ENCODE results near the gene TRAF3IP3. TPM values are rescaled to one million over a fixed set of nuclear protein-coding genes. Genes with fewer than 3 reads are reported as not detected.

Gene TRAF3IP3
- total and polyA plus RNA-seq, 2 donors from 2014 or later, result 3.6 to 16.4 TPM

- Histone ChIP-seq H3K4me3 (ENCODE audit: low read length in 3 of 3) (peak overlapping the region in 2 of 3 donors; percentile 19 to 30), H3K9ac (ENCODE audit: low read length in 3 of 3) (no peak overlapping the region), H3K9me3 (ENCODE audit: control insufficient read depth in 2 of 3, insufficient read depth in 1 of 3, low read length in 3 of 3) (no peaks in the 10 kb centered on the region), H3K4me1 (ENCODE audit: control insufficient read depth in 2 of 3, insufficient read depth in 2 of 3, low read depth in 1 of 3, low read length in 3 of 3) (peaks cover 0 to 7% (median 0%) of the 10 kb centered on the region in 3 donors), H3K36me3 (ENCODE audit: control insufficient read depth in 2 of 3, insufficient read depth in 3 of 3, low read length in 3 of 3) (no peaks in the 10 kb centered on the region), H3K27me3 (ENCODE audit: control insufficient read depth, insufficient read depth, low read length) (no peaks in the 10 kb centered on the region), H3K27ac (ENCODE audit: low read depth in 2 of 2, low read length in 2 of 2) (no peak overlapping the region)
- FAIRE-seq (no peak), DNase-seq (peak in 2 of 5 donors; percentile 51 to 74)
- TF ChIP-seq CTCF (IDR thresholded peaks at IDR 0.05; ENCODE audit: borderline replicate concordance, extremely low read depth, insufficient read depth), result peak; percentile 49
- intact Hi-C loops (cut with DNase I), result no loop called here
Measured at GRCh38 chr1:209823143-209824041, 67.5 kb downstream of the TRAF3IP3 start.

GRCh38 chr1:209825591-209826434 lies 70.0 kb downstream of the TRAF3IP3 start:
- H3K9me3 ChIP-seq (ENCODE audit: control insufficient read depth in 2 of 3, insufficient read depth in 1 of 3, low read length in 3 of 3), result no peaks in the 10 kb centered on the region
- H3K9ac ChIP-seq (ENCODE audit: low read length in 3 of 3), result no peak overlapping the region
- FAIRE-seq, result no peak

More at GRCh38 chr1:209825591-209826434, 70.0 kb downstream of the TRAF3IP3 start:
- Histone ChIP-seq H3K4me1 (ENCODE audit: control insufficient read depth in 2 of 3, insufficient read depth in 2 of 3, low read depth in 1 of 3, low read length in 3 of 3) (peaks cover 0 to 7% (median 0%) of the 10 kb centered on the region in 3 donors), H3K27ac (ENCODE audit: low read depth in 2 of 2, low read length in 2 of 2) (no peak overlapping the region), H3K27me3 (ENCODE audit: control insufficient read depth, insufficient read depth, low read length) (no peaks in the 10 kb centered on the region), H3K4me3 (ENCODE audit: low read length in 3 of 3) (no peak overlapping the region), H3K36me3 (ENCODE audit: control insufficient read depth in 2 of 3, insufficient read depth in 3 of 3, low read length in 3 of 3) (peaks cover 0 to 2% (median 1%) of the 10 kb centered on the region in 3 donors)
- intact Hi-C loops (cut with DNase I), result no loop called here
- no peak for TF ChIP-seq CTCF (IDR thresholded peaks at IDR 0.05; ENCODE audit: borderline replicate concordance, extremely low read depth, insufficient read depth)
- DNase-seq, result no peak
